ENCODE measurements around the gene TRPC4.

DNA sequence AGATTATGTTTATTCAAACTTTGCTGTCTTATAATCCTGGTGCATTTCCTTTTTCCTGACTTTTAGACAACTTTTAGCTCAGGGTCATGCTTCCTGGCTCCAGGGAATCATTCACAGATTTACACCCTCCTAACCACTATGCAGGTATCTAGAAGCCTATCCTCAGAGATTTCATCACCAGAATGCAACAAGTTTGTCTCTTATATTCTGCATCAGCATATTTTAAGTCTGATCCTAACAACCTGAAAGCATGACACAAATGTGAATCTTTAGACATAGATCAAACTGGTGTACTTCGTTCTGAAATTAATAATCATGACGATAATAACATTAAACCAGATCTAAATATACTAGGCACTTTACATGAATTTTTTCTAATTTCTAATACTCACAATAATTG lies 100.0 kb downstream of the TRPC4 start:
- TF ChIP-seq, protein P1, sequence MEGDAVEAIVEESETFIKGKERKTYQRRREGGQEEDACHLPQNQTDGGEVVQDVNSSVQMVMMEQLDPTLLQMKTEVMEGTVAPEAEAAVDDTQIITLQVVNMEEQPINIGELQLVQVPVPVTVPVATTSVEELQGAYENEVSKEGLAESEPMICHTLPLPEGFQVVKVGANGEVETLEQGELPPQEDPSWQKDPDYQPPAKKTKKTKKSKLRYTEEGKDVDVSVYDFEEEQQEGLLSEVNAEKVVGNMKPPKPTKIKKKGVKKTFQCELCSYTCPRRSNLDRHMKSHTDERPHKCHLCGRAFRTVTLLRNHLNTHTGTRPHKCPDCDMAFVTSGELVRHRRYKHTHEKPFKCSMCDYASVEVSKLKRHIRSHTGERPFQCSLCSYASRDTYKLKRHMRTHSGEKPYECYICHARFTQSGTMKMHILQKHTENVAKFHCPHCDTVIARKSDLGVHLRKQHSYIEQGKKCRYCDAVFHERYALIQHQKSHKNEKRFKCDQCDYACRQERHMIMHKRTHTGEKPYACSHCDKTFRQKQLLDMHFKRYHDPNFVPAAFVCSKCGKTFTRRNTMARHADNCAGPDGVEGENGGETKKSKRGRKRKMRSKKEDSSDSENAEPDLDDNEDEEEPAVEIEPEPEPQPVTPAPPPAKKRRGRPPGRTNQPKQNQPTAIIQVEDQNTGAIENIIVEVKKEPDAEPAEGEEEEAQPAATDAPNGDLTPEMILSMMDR (conservative IDR thresholded peaks at IDR 0.05; ENCODE audit: low read length) = no peak
- TF ChIP-seq EZH2phosphoT487 (IDR thresholded peaks at IDR 0.05; ENCODE audit: borderline replicate concordance, low read depth, low read length) = no peak

Data from OCI-LY7 (cell line).